Ectodermal cell (in vitro differentiated cells): ENCODE measurements around the gene INPP5B.

Source experiments
- H3K27ac ChIP-seq: 2 replicates; pipeline ENCODE4 v1.7.0; 2013; ENCODE audit warnings: mild to moderate bottlenecking, low read depth, low read length; ENCODE audit not compliant: insufficient read depth, poor library complexity, severe bottlenecking
- H3K27me3 ChIP-seq: 2 replicates; pipeline ENCODE4 v1.7.0; 2013; ENCODE audit warnings: mild to moderate bottlenecking, low read length; ENCODE audit not compliant: insufficient read depth, control insufficient read depth, poor library complexity, severe bottlenecking
- H3K36me3 ChIP-seq: one replicate; pipeline ENCODE4 v1.7.0; 2013; ENCODE audit warnings: low read length; ENCODE audit not compliant: control insufficient read depth, insufficient read depth
- H3K4me1 ChIP-seq: one replicate; pipeline ENCODE4 v1.7.0; 2013; ENCODE audit warnings: low read length; ENCODE audit not compliant: control insufficient read depth, insufficient read depth
- H3K4me3 ChIP-seq: 2 replicates; pipeline ENCODE4 v1.7.0; 2013; ENCODE audit warnings: low read depth, low read length, control low read depth; ENCODE audit not compliant: insufficient read depth
- H3K9me3 ChIP-seq: 2 replicates; pipeline ENCODE4 v1.7.0; 2013; ENCODE audit warnings: mild to moderate bottlenecking, low read length, moderate library complexity; ENCODE audit not compliant: control insufficient read depth
- WGBS, 2 experiments: methylation state at CpG; one replicate each; pipeline ENCODE4 v1.1.7; 2013; ENCODE audit warnings: missing lambda C conversion rate in 2 of 2; 5-methylcytosine and 5-hydroxymethylcytosine counted together

INPP5B gene

GRCh38 chr1:37875833-37876232, 71.0 kb downstream of the INPP5B start:
- WGBS, 2 experiments = 88 to 90% methylated on average over 1 of the region's 1 CpG
- H3K27ac ChIP-seq = no peak overlapping the region
- no peaks in the 10 kb centered on the region for H3K27me3 ChIP-seq
- peaks cover 13% of the 10 kb centered on the region for H3K36me3 ChIP-seq
- no peak overlapping the region for H3K4me3 ChIP-seq
- no peaks in the 10 kb centered on the region for H3K4me1 ChIP-seq
- no peaks in the 10 kb centered on the region for H3K9me3 ChIP-seq

DNA sequence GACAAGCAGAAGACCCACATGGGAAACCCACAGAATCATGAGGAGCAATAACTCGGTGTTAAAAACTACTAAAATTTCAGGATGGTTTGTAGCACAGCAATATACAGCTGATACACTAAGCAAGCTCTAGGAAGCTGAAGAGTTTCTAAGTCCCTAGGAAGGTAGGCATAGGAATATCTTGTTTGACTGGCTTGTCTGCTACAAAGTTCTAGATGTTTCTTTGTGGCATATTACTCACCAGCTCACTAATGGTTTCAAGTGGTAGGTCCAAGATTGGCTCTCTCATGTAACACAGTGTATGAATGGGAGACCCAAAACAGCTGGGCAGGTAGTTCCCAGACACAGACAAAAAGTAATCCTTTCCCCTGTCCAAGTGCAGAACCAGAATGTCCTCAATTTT, 74.2 kb downstream of the INPP5B start:
- no peaks in the 10 kb centered on the region for H3K9me3 ChIP-seq
- peaks cover 8% of the 10 kb centered on the region for H3K36me3 ChIP-seq
- H3K4me1 ChIP-seq = no peaks in the 10 kb centered on the region
- H3K27ac ChIP-seq = no peak overlapping the region
- no peaks in the 10 kb centered on the region for H3K27me3 ChIP-seq
- 94 to 100% methylated on average over 1 of the region's 1 CpG for WGBS, 2 experiments
- no peak overlapping the region for H3K4me3 ChIP-seq

GRCh38 chr1:37868466-37868865, 78.4 kb downstream of the INPP5B start:
- WGBS, 2 experiments = 87 to 99% methylated on average over 2 of the region's 2 CpGs

DNA sequence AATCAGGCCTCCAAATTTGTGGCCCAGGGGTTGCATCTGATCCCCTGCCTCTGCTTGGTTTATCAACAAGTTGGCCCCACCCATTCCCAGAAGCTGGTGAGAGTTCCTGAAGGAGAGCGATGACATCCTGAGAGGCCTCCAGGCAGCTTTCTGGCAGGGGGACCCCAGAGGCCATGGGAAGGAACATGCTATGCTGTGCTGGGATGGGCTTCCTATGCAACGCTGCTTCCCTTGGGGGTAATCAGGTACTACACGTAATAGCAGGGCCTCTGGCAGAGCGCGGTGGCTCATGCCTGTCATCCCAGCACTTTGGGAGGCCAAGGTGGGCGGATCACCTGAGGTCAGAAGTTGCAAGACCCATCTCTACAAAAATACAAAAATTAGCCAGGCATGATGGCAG, 79.1 kb downstream of the INPP5B start:
- Histone ChIP-seq H3K36me3 (no peaks in the 10 kb centered on the region), H3K27ac (no peak overlapping the region)

More at GRCh38 chr1:37868466-37868865, 78.4 kb downstream of the INPP5B start:
- Histone ChIP-seq H3K4me3 (no peak overlapping the region), H3K9me3 (no peaks in the 10 kb centered on the region), H3K4me1 (no peaks in the 10 kb centered on the region), H3K27ac (no peak overlapping the region), H3K27me3 (no peaks in the 10 kb centered on the region), H3K36me3 (no peaks in the 10 kb centered on the region)

GRCh38 chr1:37866491-37866890, 80.4 kb downstream of the INPP5B start:
- no peaks in the 10 kb centered on the region for H3K36me3 ChIP-seq
- H3K27me3 ChIP-seq = no peaks in the 10 kb centered on the region
- 92 to 100% methylated on average over 1 of the region's 1 CpG for WGBS, 2 experiments
- H3K9me3 ChIP-seq = no peaks in the 10 kb centered on the region
- H3K27ac ChIP-seq = no peak overlapping the region
- no peaks in the 10 kb centered on the region for H3K4me1 ChIP-seq
- no peak overlapping the region for H3K4me3 ChIP-seq

More for the DNA sequence above, 79.1 kb downstream of the INPP5B start:
- Histone ChIP-seq H3K4me3 (no peak overlapping the region), H3K27me3 (no peaks in the 10 kb centered on the region), H3K9me3 (no peaks in the 10 kb centered on the region), H3K4me1 (no peaks in the 10 kb centered on the region)
- 92 to 93% methylated on average over 6 of the region's 6 CpGs for WGBS, 2 experiments

DNA sequence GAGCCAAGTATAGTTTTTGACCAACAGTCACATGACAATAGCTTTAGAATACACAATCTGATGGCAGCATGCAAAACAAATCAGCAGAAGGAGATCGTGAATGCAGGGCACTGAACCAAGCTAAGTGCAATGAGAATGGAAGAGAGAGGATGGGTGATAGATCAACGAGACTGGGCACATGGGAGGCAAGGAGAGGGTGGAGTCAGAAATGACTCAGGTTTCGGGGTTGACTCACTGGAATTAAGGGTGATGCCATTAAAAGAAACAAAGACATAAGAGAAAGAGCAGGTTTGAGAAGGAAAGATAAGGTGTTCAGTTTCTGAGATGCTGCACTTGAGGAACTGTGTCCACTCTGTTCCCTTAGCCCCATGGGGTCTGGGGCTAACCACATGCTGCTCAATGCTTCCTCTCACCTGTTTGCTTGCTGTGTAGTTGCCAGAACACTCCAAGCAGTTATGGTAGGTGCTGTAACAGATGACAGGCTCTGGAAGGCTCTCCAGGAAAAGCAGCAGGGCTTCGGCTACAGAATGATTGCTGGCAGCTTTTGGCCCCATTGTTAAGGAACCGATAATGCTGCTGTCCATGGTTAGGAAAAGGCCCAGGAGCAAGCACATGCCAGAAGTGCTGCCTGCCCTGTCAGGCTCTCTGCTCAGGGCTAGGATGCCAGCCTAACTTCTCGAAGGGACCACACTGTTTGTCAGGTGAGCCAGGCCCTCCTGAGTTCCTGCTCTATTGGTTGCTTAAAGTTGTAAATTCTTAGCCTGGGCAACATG, 81.3 kb downstream of the INPP5B start:
- H3K4me1 ChIP-seq = no peaks in the 10 kb centered on the region
- no peak overlapping the region for H3K4me3 ChIP-seq
- no peak overlapping the region for H3K27ac ChIP-seq
- WGBS, 2 experiments = 94 to 95% methylated on average over 6 of the region's 6 CpGs
- H3K36me3 ChIP-seq = no peaks in the 10 kb centered on the region
- H3K9me3 ChIP-seq = no peaks in the 10 kb centered on the region
- no peaks in the 10 kb centered on the region for H3K27me3 ChIP-seq

DNA sequence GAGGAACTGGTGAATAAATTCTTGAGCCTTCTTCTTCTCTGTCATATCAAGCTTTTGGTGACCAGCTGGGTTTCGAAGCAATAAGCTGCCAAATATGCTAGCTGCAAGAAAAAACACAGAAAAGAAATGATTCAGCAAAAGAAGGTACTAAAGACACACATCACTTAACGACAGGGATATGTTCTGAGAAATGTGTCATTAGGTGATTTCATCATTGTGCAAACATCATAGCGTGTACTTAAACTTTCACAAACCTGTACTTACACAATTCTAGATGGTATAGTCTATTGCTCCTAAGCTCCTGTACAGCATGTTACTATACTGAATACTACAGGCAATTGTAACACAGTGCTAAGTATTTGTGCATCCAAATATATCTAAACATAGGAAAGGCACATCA, 84.5 kb downstream of the INPP5B start:
- WGBS, 2 experiments = 86 to 93% methylated on average over 3 of the region's 3 CpGs
- H3K27ac ChIP-seq = no peak overlapping the region
- H3K9me3 ChIP-seq = no peaks in the 10 kb centered on the region

GRCh38 chr1:37861151-37861550, 85.7 kb downstream of the INPP5B start:
- no peaks in the 10 kb centered on the region for H3K9me3 ChIP-seq
- H3K4me1 ChIP-seq = no peaks in the 10 kb centered on the region
- peaks cover 8% of the 10 kb centered on the region for H3K36me3 ChIP-seq
- no peak overlapping the region for H3K27ac ChIP-seq
- 92 to 94% methylated on average over 4 of the region's 4 CpGs for WGBS, 2 experiments
- H3K27me3 ChIP-seq = no peaks in the 10 kb centered on the region
- H3K4me3 ChIP-seq = no peak overlapping the region

More for the DNA sequence above, 84.5 kb downstream of the INPP5B start:
- H3K27me3 ChIP-seq = no peaks in the 10 kb centered on the region
- H3K36me3 ChIP-seq = no peaks in the 10 kb centered on the region
- H3K4me3 ChIP-seq = no peak overlapping the region
- H3K4me1 ChIP-seq = no peaks in the 10 kb centered on the region

DNA sequence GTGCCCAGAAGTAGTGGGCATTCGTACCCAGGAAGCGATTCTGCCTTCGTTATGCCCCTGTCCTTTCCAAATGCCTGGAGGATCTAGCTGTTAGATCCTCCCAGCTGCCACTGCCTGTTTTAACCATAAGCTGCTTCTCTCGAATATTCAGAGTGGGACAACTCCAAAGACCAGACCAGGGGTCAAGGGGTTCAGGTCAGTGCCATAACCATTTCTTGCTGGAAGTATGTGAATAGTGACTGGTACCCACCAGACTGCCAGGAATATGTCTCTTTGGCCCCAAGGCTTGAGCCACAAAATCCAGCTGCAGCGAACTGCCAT, 86.5 kb downstream of the INPP5B start:
- peaks cover 8% of the 10 kb centered on the region for H3K36me3 ChIP-seq
- H3K4me1 ChIP-seq = no peaks in the 10 kb centered on the region
- WGBS, 2 experiments = 42 to 44% methylated on average over 5 of the region's 5 CpGs
- H3K9me3 ChIP-seq = no peaks in the 10 kb centered on the region
- H3K4me3 ChIP-seq = peak overlapping the region; percentile 82
- no peak overlapping the region for H3K27ac ChIP-seq
- H3K27me3 ChIP-seq = no peaks in the 10 kb centered on the region

DNA sequence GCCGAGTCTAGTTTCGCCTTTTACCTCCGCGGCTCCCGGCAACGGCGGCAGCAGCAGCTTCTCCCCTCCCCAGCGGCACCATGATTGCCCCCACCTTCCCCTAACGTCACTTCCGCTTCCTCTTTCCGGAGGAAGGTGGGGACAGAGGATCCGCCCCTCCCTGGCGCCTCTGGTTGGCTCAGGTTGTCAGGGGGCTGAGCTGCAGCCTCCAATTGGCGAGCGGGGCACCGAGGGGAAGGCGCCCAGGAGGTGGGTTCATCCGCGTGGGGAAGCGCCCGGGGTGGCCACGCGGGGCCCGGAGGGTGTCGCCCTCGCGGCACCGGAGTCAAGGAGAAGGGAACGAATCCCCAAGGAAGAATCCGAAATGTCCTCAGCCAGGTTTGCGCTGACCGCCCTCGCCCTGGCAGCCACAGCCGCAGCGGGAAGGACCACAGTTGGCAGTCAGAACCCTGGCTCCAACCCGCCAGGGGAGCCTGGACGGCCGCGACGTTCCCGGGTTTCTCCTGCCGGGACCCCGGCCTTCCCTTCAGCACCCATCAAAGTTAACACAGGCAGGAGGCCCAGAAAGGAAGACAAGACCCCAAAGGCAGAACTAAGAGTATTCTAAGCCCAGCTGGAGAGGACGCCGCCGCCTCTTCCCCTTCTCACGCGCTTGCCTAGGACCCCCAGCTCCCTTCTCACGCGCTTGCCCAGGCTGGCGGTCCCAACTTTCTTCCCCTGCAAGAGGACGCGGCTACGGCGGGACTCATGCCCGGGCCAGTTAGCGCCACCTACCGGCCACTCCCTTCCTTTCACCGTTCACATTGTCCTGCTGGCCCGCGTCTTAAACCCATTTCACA, 87.1 kb downstream of the INPP5B start, which contains the start of gene MTF1:
TSS of gene MTF1 (minus strand) at position 86 of the 839 bp plus-strand sequence. CDS start 1,934 bp downstream, outside the sequence.
- Histone ChIP-seq H3K4me1 (no peaks in the 10 kb centered on the region), H3K36me3 (peaks cover 8% of the 10 kb centered on the region), H3K27me3 (no peaks in the 10 kb centered on the region), H3K27ac (peak within 1 kb of the TSS; percentile 70), H3K9me3 (no peaks in the 10 kb centered on the region), H3K4me3 (peak within 1 kb of the TSS; percentile 82)
- WGBS, 2 experiments = 0% methylated on average over 61 of the region's 61 CpGs
